ENCODE data around the gene ANKIB1.
"Not testable (repeated sequence)": the region's sequence is repeated elsewhere in the genome, so short reads cannot be mapped to it uniquely, and the experiment has no call there.

ANKIB1 gene

GRCh38 chr7:92410162-92410561 lies 164.4 kb downstream of the ANKIB1 start:
- not testable (repeated sequence) for DNase-seq

GRCh38 chr7:92412745-92413144 lies 167.0 kb downstream of the ANKIB1 start:
- no peak for DNase-seq

DNA sequence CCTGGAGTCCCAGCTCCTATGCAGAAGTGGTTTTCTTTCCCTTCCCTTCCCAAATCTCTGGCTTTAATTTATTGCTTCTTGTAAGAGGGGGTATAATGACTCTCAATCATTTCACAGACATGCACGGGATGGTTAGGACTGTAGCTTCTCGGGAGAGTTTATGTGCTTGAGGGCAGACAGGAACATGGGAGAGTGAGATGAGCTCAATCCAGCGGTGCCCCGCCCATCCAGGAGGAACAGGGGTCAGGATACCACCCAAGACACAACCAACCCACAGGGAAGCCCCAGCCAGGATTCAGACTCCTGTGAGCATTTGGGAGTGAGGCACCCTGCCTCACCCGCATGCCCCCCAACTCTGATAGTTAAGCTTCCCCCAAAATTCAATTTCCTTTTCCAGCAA lies 167.8 kb downstream of the ANKIB1 start:
- DNase-seq: no peak

GRCh38 chr7:92415225-92415624 lies 169.5 kb downstream of the ANKIB1 start:
- no peak for DNase-seq

DNA sequence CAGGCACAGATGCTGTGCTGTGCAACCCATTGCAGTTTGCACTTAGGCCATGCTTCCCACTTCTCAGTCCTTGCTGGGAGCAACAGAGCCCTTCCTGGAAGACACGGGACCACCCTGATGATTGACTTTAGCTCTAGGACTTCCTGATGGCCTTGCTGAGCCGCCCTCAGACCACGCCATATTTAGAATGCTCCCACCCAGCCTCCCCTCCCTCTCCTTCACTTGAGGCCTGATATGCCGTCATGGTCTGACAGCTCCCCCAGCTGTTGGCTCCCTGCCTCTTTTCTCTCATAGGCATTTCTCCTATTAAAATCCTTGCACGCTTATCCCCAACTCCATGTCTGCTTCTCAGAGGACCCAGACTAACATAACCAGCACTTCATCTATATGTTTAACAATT lies 172.1 kb downstream of the ANKIB1 start:
- no peak for DNase-seq

DNA sequence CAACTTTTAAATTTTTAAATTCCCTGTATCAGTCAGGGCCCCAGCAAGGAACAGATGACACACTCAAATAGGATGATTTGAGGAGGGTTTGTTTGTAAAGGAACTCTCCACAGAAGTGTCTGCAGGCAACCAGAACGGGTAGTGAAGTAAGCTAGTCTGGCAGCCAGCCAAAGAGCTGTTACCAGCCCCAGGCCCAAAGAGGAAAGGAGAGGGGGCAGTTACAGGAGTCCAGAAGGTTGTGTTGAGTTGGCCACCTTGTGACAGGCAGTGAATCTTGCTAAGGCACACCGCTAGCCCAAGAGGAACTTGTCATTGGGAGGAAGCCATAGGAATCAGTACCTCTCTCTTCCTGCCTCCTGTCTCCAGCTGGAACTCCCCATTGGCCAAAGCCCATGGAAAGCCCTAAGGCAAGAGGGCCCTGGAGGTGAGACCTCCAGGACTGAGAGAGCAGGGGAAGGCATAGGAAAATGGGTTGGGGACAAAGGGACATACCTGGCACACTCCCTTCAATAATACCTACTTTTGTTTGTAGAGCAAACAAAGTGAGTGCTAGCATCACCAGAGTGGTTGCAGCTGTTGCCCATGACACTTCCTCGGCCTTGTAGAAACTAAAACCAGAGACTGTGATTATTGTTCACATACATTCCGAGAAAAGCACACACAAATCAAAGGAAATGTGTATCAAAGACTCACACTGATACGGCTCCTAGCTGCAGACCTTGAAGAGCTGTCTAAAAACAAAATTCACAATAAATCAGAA lies 176.1 kb downstream of the ANKIB1 start:
- no peak for DNase-seq

DNA sequence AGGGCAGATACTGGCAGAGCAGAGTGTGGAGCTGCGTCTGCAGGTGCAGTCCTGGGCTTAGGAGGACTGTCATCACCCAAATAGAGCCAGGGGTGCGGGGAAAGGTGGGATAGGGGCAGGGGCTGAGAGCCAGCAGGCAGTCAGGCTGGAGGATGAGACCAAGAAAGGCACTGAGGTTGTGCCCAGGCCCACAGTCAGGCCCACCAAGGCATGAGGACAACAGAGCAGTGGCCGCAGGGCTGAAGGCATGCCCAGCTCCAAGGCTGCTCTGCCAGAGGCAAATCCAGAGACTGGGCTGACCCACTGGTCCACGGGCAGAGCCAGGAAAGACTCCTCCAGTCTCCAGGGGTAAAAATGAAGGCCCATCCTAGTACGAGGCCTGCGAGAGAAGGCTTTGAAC lies 177.2 kb downstream of the ANKIB1 start:
- no peak for DNase-seq

DNA sequence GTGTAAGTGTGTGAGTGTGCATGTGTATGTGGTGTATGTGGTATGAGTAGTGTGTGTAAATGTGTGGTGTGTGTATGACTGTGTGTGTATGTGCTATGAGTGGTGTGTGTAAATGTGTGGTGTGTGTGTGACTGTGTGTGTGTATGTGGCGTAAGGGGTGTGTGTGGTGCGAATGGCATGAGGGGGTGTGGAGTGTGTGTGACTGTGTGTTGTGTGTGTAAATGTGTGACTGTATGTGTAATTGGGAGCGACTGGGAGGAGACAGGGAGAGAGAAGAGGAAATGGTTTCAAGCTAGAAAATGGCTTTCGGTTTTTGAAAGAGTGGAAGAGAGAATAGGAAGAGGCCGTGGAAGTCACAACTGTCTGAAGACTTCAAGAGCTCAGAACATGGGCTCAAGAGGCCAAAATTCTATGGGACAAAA lies 177.9 kb downstream of the ANKIB1 start:
- no peak for DNase-seq

DNA sequence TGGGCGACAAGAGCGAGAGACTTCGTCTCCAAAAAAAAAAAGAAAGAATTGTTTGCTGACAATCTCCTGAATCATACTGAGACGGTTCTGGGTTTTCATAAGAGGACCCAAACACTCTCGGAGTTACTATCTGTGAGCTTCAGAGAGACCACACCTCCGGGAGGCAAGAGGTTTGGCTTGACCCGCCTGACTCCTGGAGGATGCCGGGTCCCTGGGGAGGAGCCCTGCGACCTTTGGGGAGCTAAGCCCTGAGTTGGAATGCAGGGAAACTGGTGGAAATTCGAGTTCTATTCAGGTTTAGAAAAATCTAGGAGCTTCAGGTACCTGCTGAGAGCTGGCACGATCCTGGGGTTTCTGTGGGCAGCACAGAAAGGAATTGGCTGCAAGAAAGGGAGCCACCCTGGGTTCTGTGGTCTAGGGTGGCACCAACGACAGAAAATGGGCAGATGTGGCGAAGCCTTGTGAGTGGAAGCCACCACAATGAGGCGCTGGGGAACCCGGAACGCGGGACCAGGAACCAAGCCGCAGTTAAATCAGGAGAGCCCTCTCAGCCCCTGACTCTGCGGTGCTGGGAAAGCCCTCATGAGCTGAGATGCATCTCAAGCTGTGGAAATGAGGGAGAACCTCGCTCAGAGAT lies 179.7 kb downstream of the ANKIB1 start:
- DNase-seq: no peak

- no peak for DNase-seq
Measured at GRCh38 chr7:92427193-92427592, 181.4 kb downstream of the ANKIB1 start.

- no peak for DNase-seq
Measured at GRCh38 chr7:92432299-92432946, 186.6 kb downstream of the ANKIB1 start.

GRCh38 chr7:92433019-92433418 lies 187.2 kb downstream of the ANKIB1 start:
- DNase-seq: no peak

DNA sequence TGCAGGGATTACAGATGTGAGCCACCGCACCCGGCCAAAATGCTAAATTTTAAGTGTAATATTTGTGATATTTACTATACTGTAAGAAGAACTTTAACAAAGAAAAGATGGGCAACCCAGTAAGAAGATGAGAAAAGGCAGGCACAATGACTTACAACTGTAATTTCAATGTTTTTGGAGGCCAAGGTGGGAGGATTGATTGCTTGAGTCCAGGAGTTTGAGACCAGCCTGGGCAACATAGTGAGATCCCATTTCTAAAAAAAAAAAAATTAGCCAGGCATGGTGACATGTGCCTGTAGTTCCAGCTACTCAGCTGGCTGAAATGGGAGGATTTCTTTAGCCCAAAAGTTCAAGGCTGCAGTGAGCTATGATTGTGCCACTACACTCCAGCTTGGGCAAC lies 189.8 kb downstream of the ANKIB1 start:
- DNase-seq: no peak

- no peak for DNase-seq
Measured at GRCh38 chr7:92436612-92437445, 191.1 kb downstream of the ANKIB1 start.

DNA sequence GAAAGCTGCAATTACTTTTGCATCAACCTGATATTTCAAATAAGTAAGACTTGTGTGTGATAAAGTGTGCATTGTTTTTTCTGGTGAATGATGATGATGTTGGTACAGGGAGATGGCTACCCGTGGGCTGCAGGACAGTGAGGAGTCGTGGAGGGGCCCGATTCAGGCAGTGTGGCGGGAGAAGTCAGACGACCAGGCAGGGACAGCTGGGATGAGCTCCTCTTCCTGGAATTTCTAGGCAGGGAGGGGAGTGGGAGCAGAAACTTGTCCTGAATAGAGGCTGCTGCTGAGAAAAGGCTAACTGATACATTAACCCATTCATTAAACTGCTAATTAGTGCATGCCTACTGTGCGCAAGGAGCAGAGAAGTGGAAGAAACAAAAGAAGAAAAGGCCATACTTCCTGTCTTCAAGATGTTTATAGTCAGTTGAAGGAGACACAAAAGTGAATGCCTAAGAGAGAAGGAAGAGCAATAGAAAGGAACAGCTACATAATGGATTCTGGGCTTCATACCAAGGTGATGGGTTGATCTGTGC lies 192.2 kb downstream of the ANKIB1 start:
- no peak for DNase-seq

DNA sequence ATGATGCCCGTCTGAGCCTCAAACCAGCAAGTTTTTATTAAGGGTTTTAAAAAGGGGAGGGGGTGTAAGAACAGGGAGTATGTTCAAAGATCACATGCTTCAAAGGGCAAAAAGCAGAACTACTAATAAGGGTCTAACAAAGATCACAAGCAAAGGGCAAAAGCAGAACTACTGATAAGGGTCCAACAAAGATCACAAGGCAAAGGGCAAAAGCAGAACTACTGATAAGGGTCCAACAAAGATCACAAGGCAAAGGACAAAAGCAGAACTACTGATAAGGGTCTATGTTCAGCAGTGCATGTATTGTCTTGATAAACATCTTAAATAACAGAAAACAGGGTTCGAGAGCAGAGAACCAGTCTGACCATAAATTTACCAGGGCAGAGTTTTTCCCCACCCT lies 196.9 kb downstream of the ANKIB1 start:
- DNase-seq: not testable (repeated sequence)

GRCh38 chr7:92446869-92447344 lies 201.1 kb downstream of the ANKIB1 start:
- no peak for DNase-seq

DNA sequence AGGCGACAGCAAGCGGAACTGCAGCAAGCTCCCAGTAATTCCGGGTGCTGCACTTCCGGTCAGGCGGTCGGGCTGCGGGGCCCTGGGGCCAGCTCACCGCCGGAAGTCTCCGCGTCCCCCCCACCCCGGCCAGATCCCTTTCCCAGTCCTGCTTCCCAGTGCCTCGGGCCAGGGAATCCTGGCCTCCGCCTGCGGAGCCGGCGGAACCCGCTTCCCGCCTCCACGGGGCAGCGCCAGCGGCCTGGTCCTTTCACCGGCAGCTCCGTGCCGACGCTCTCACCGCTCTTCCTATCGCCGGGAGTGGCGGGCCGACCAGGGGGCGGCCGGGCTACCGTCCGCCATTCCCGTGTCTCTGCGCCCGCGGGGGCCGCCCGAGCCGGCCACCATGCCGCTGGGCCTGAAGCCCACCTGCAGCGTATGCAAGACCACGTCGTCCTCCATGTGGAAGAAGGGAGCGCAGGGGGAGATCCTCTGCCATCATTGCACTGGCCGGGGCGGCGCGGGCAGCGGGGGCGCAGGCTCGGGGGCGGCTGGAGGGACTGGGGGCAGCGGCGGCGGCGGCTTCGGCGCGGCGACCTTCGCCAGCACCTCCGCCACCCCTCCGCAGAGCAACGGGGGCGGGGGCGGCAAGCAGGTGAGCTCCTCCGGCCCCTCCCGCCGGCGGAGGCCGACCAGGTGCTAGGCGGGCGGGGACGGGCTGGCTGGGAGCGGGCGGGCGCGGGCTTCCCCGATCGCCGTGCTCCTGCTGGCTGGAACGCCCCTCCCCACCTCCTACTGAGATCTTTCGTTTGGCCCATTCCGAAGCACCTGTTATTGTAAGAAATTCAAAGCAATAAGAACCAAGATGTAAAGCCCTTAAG lies 201.8 kb downstream of the ANKIB1 start, which contains the start of gene GATAD1:
GATAD1 (plus strand) TSS at position 138 of the 860 bp plus-strand sequence; CDS start at position 386, 248 bp downstream.
- peak; percentile 84 for DNase-seq

GRCh38 chr7:92448205-92448747 lies 202.5 kb downstream of the ANKIB1 start:
- DNase-seq: peak; percentile 27
